Measurements from ENCODE around the gene ATP9A.

DNA sequence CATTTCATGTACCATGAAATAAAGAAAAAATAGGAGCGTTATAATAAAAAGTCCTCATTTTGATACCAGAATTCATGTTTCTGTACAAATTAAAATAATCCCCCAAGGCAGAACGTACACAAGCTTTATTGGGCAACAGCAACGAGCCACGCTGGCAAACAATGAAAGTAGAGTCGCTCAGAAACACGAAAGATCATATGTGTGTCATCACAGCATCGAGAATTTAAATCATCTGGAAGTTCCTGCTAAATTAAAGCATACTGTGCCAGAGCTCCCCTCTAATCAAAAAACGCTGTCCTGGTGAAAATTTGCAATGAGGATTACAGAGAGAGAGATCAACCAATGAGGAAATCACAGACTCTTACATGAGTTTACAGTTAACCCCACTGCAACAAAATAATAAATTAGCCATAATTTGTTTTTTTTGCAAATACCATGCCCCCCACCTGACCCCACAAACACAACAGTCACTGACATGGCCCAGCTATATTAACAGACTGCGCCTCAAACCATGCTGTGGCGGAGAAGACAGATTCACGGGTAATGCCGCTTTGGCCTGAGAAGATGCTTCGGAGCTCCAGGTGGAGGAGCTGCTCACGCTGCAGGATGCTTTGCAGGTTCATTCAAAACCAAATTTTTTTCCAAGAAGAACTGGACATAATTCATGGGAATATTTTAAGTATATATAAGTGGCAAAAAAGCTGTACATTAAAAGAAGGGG lies 171.4 kb downstream of the ATP9A start:
- TF ChIP-seq, protein P1, sequence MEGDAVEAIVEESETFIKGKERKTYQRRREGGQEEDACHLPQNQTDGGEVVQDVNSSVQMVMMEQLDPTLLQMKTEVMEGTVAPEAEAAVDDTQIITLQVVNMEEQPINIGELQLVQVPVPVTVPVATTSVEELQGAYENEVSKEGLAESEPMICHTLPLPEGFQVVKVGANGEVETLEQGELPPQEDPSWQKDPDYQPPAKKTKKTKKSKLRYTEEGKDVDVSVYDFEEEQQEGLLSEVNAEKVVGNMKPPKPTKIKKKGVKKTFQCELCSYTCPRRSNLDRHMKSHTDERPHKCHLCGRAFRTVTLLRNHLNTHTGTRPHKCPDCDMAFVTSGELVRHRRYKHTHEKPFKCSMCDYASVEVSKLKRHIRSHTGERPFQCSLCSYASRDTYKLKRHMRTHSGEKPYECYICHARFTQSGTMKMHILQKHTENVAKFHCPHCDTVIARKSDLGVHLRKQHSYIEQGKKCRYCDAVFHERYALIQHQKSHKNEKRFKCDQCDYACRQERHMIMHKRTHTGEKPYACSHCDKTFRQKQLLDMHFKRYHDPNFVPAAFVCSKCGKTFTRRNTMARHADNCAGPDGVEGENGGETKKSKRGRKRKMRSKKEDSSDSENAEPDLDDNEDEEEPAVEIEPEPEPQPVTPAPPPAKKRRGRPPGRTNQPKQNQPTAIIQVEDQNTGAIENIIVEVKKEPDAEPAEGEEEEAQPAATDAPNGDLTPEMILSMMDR (IDR thresholded peaks at IDR 0.05): no peak
- no peak for TF ChIP-seq POLR2A (IDR thresholded peaks at IDR 0.05)

All from tibial nerve (tissue), 3 donors.